ENCODE measurements around the gene KCNQ1.
A peak's percentile ranks its signal among the peaks of the same experiment; 100 is the strongest.

KCNQ1 gene

GRCh38 chr11:2820976-2821375, 376.2 kb downstream of the KCNQ1 start:
- no peak for DNase-seq

DNA sequence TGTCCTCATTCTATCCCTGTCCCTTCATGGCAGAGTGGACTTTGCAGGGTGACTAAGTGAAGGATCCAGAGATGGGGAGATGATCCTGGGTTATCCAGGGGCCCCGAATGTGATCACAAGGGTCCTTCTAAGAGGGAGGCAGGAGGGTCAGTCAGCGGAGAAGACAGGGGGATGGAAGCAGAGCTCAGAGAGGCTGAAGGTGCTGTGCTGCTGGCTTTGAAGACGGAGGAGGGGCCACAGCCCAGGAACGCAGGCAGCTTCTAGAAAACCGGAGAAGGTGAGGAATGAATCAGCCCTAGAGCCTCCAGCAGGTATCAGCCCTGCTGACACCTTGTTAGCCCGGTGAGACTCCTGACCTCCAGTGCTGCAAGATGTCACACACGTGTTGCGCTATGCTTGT, 377.1 kb downstream of the KCNQ1 start:
- no peak for DNase-seq

GRCh38 chr11:2824851-2825250, 380.0 kb downstream of the KCNQ1 start:
- no peak for DNase-seq

DNA sequence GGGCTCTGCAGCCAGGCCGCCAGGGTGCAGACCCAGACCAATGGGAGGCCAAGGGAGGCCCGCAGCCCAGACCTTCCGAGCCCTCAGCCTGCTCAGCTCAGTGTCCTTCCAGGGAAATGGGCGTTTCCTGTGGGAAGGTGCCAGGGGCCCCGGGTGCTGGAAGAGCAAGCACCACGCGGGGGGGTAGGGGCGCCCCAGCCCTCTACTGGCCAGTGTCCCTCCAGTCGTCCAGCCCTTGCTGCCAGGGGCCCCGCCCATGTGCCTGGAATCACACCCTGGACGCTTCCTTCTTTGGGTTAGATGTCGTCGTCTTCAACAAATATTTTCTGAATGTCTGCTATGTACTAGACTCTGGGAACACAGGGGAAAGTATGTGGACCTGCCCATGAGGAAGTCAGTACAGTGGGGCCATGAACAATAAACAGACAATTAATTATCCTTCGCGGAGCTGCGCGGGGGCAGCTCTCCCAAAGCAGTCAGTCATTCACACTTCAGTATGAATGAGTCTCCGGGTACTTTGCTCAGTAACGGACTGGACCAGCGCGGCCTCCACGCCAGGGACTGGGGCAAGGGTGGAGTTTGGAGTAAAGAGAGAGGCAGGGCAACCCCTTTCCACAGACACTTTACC, 380.6 kb downstream of the KCNQ1 start:
- DNase-seq: no peak

GRCh38 chr11:2825889-2826678, 381.3 kb downstream of the KCNQ1 start:
- no peak for DNase-seq

DNA sequence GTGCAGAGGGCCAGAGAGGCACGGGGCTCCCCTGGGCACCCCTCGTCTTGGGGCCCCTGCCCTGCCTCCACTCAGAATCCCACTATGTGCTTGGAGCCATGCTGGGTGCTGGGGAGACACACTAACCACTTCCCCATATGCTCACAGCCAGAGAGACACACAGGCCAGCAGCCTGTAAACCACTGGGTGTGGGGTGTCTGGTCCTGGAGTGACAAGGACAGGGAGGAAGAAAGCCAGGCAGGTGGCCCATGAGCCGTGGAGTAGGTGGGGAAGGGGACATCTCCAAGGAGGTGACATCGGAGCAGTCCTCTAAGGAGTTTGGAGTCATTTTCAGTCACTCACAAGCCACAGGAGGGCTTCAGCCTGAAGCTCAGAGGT, 381.9 kb downstream of the KCNQ1 start:
- peak; percentile 9 for DNase-seq

GRCh38 chr11:2827256-2827655, 382.4 kb downstream of the KCNQ1 start:
- no peak for DNase-seq

DNA sequence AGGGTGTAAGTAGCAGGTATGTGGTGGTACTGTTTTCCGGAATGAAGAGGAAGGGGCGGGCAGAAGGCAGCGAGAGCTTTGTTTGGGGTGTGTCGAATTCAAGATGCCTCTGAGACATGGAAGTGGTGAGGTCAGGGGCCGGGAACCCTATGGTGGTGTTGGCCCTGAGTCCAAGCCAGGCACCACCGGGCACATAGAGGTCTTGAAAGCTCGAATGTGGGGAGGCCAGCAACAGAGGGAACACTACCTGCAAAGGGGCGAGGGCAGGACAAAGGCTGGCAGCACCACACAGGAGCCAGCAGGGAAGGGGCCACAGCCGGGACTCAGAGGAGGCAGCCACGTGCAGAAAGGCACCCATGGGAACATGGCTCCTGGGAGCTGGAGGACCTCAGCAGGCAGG, 383.0 kb downstream of the KCNQ1 start:
- DNase-seq: no peak

DNA sequence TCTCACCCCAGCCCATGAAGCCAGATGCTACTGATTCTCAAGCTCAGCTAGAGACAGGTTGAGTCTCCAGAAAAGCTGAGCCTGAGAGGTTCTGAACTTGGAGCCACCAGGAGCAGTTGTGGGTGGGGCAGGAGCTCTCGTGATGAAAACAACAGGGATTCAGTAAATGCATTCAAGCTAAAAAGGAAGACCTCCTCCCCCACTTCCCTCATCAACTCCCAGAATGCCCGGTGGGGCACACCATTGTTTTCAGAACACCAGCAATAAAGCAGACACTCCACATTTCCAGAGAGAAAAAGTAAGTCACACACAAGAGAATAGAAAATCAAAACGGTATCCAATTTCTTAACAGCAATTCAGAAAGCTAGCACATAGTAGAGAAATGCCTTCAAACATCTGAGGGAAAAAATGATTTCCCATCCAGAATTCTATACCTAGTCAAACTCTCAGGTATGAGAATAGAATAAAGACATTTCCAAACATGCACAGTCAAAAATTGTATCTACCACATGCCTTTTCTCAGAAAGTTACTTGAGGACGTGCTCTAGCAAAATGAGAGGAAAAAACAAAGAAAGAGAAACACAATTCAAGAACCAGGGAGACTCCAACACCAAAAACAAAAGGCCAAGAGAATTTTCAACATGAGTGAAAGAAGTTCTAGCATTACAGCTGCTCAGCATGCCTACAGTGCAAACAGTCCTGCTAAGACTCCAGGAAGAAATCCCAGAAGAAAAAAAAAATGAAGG, 383.9 kb downstream of the KCNQ1 start:
- DNase-seq: no peak

DNA sequence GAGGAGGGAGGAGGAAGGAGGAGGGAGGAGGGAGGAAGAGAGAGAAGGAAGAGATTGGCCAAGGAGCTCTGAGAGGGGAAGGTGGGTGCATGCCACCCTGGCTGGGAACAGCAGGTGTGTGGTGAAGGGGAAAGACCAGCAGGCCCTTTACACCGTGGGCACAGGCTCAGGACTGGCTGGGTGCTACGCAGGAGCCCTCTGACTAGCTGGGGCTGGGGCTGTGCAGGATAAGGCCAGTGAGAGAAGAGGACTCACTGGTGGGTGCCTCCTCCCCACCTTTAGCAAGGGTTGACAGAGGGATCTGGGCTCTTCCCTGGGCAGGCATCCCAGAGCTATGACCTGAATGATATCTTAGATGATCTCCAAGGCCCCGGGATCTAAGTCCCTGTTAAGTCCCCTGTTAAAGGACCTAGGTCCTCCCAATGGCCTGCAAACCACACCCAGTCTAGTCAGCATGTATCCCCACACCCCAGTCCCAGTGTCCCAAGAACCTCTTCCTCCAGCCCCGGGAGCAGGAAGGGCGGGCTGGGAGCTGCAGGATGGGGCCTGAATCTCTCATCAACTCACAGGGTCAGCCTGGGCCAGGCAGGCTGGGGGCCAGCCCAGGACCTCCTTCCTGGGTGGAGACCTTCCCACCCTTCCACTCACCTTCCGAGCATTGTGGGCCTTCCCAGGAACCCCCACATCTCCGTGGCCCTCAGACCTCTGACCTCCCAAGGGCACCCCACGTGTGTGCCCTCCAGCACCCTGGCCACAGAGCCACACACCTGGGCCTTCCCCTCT, 385.4 kb downstream of the KCNQ1 start:
- DNase-seq: no peak

- no peak for DNase-seq
Measured at GRCh38 chr11:2830886-2831285, 386.1 kb downstream of the KCNQ1 start.

DNA sequence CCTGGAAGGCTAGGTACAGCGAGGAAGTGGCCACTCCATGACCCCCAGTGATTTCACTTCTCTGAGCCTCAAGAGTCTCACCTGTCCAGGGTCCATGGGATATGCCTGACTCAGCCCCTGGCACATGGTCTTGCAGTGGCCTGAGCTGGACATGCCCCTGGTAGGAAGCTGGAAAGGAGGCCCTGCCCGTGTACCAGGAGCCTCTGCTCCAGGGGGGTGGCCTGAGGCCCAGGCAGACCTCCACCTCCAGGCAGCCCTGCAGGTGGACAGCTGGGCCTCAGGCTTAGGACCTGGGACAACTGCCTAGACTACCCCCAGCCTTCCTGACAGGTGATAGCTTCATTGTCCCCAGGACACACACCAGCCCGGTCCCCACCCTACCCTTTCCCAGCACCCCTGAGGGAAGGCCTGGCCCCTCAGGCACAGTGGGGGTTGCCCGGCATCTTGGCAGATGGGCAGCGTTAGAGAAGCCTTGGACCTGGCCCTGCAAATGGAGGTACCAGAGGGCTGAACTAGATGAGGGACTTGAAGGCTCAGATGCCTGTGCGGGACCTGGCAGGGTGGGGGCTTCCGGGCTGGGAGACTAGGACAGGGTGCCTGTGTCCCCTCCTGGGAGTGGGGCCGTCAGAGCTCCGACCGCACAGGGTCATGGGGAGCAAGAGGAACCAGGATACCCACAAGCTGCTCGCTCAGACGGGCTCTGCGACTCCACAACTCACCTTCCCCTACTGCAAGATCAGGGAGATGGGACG, 387.1 kb downstream of the KCNQ1 start:
- DNase-seq: no peak

GRCh38 chr11:2832533-2833020, 387.8 kb downstream of the KCNQ1 start:
- no peak for DNase-seq

GRCh38 chr11:2833051-2833715, 388.4 kb downstream of the KCNQ1 start:
- no peak for DNase-seq

GRCh38 chr11:2833716-2834502, 389.1 kb downstream of the KCNQ1 start:
- no peak for DNase-seq

- no peak for DNase-seq
Measured at GRCh38 chr11:2834503-2835273, 389.9 kb downstream of the KCNQ1 start.

DNA sequence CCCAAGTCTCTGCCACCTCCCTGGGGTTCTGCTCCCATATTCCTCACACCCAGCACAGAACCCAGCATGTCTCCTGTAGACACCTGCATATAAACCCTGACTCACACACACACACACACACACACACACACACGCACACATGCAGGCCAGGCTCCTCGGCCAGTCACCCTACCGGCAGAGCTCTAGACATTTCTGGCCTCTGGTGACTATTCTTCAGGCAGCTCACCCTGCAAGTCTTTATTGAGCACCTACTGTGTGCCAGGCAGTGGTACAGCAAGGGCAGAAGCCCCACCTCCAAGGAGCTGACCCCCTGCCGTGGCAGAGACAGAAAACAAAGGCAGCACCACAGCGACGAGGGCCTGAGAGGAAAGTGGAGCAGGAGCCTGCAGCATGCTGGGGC, 390.5 kb downstream of the KCNQ1 start:
- DNase-seq: no peak

GRCh38 chr11:2835751-2836150, 390.9 kb downstream of the KCNQ1 start:
- DNase-seq: no peak

DNA sequence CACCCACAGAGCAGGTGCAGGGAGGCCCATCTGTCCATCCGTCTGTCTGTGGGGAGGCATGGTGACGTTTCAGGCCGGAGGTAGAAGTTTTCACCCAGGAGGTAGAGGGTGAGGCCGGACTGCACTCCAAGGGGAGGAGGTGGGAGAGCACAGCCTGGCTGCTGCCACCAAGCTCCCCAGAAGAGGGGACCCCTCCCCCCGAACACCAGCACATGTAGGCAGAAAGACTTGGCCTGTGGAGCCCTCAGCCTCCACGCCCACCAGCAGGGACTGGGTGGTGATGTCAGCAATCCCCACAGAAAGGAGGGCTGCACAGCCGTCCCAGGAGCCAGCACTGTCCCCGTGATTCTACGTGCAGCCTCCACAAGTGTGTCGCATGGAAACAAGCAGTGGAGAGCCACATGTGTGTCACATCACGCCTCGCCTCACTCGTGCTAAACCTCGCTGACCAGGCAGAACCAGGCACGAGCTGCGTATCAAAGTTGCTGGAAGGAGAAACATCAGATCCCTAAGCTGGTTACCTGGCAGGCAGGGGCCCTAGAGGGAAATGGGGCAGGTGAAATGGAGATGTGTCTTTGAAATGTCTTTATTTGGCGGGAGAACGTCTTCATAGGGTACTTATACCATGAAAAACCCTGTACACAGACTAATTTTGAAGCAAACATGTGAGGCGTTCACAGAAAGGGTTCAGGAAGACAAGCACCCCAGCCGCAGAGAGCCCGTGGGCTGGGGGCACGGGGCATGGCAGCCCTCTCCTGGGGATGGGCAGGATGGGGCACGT, 391.7 kb downstream of the KCNQ1 start:
- DNase-seq: no peak
